ENCODE data around the gene NXPH1. TPM values are rescaled to one million over a fixed set of nuclear protein-coding genes. Genes with fewer than 3 reads are reported as not detected.

NXPH1 gene
- total and polyA plus RNA-seq, 2 donors (not counting 1 experiment from before 2014, with no cell fraction given), result not detected

DNA sequence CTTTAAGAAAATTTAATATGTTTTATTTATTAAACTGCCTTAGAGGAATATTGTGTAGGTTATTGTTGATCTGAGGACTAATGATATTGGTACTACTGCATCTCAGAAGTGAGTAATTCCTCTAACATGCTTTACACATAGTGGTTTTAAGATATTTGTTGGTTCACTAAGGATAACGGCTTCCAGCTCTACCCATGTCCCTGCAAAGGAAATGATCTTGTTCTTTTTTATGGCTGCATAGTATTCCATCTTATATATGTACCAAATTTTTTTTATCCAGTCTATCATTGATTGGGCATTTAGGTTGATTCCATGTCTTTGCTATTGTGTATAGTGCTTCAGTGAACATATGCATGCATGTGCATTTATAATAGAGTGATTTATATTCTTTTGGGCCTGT, 20.1 kb downstream of the NXPH1 start:
- no peak for TF ChIP-seq EZH2 (IDR thresholded peaks at IDR 0.05; ENCODE audit: borderline replicate concordance, insufficient read depth, low read depth, low read length, poor library complexity, severe bottlenecking)
- TF ChIP-seq, protein P1, sequence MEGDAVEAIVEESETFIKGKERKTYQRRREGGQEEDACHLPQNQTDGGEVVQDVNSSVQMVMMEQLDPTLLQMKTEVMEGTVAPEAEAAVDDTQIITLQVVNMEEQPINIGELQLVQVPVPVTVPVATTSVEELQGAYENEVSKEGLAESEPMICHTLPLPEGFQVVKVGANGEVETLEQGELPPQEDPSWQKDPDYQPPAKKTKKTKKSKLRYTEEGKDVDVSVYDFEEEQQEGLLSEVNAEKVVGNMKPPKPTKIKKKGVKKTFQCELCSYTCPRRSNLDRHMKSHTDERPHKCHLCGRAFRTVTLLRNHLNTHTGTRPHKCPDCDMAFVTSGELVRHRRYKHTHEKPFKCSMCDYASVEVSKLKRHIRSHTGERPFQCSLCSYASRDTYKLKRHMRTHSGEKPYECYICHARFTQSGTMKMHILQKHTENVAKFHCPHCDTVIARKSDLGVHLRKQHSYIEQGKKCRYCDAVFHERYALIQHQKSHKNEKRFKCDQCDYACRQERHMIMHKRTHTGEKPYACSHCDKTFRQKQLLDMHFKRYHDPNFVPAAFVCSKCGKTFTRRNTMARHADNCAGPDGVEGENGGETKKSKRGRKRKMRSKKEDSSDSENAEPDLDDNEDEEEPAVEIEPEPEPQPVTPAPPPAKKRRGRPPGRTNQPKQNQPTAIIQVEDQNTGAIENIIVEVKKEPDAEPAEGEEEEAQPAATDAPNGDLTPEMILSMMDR (IDR thresholded peaks at IDR 0.05), result no peak
- no CpG with 5 or more reads among the region's 1 CpG for WGBS (ENCODE audit: insufficient coverage)
- CTCF ChIA-PET, result no interaction called here

DNA sequence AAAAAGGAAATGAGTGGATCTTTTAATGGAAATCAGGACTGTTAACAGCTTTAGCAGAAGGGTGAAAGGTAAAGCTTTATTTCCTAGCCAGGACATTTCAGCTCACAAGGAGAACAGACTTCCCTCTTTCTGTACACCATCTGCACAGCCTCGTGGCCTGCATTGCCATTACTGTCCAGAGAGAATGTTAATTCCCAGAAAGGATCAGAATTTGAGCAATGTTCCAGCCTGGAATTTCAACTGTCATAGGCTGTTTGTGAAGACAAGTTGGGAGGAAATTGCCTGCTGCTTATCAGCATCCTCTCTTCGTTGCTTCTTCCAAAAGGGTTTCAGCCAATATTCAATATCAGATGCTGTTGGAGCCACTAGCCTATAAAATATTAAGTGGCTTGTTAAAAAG, 22.0 kb downstream of the NXPH1 start:
- Histone ChIP-seq H3K4me1 (ENCODE audit: control insufficient read depth in 2 of 2, insufficient read depth in 2 of 2, low read length in 2 of 2) (no peaks in the 10 kb centered on the region), H3K27ac (ENCODE audit: low read length in 2 of 2) (no peak overlapping the region), H3K4me3 (ENCODE audit: control extremely low read depth in 1 of 5, extremely low read depth in 1 of 5, insufficient read depth in 1 of 5, low read depth in 2 of 5, low read length in 4 of 5) (no peak overlapping the region), H3K9ac (ENCODE audit: low read length) (no peak overlapping the region), H3K79me2 (ENCODE audit: control insufficient read depth, insufficient read depth, low read length) (no peaks in the 10 kb centered on the region), H2AFZ (ENCODE audit: insufficient read depth, low read depth, low read length, poor library complexity, severe bottlenecking) (no peak overlapping the region), H3K9me3 (ENCODE audit: control extremely low read depth in 1 of 3, control insufficient read depth in 2 of 3, insufficient read depth in 1 of 3, low read length in 2 of 3) (peaks cover 0 to 5% (median 0%) of the 10 kb centered on the region in 3 donors), H4K20me1 (ENCODE audit: control insufficient read depth, insufficient read depth, low read length, poor library complexity, severe bottlenecking) (no peaks in the 10 kb centered on the region), H3K27me3 (replicated peaks in 1 of 4; ENCODE audit: control extremely low read depth in 1 of 4, control insufficient read depth in 3 of 4, insufficient read depth in 4 of 4, low read length in 3 of 4) (peaks cover 0 to 4% (median 0%) of the 10 kb centered on the region in 4 experiments), H3K36me3 (replicated peaks in 1 of 2; ENCODE audit: control extremely low read depth in 1 of 2, control insufficient read depth in 1 of 2, extremely low read depth in 1 of 2, insufficient read depth in 2 of 2, low read length in 1 of 2) (no peaks in the 10 kb centered on the region), H3K4me2 (replicated peaks; ENCODE audit: low read depth, low read length, poor library complexity, severe bottlenecking) (no peak overlapping the region)
- CTCF ChIA-PET, result no interaction called here
- ATAC-seq (ENCODE audit: low read depth), result no peak
- no peaks in the 10 kb centered on the region for H3K4me1 Mint-ChIP-seq
- intact Hi-C loops (cut with micrococcal nuclease), result no loop called here
- H3K27me3 Mint-ChIP-seq, result peaks cover 2% of the 10 kb centered on the region
- H3K4me3 Mint-ChIP-seq, result no peak overlapping the region
- peaks cover 5% of the 10 kb centered on the region for H3K9me3 Mint-ChIP-seq (ENCODE audit: insufficient read depth)
- H3K27ac Mint-ChIP-seq, result no peak overlapping the region
- POLR2A ChIA-PET, result no interaction called here
- TF ChIP-seq EZH2 (IDR thresholded peaks at IDR 0.05; ENCODE audit: borderline replicate concordance, insufficient read depth, low read depth, low read length, poor library complexity, severe bottlenecking), result no peak
- TF ChIP-seq, protein P1 (IDR thresholded peaks at IDR 0.05), result no peak
- no CpG with 5 or more reads among the region's 2 CpGs for WGBS (ENCODE audit: insufficient coverage)
- DNase-seq, result no peak

More for the DNA sequence above, 20.1 kb downstream of the NXPH1 start:
- H3K4me2 ChIP-seq (replicated peaks; ENCODE audit: low read depth, low read length, poor library complexity, severe bottlenecking), result no peak overlapping the region
- DNase-seq, result no peak
- H2AFZ ChIP-seq (ENCODE audit: insufficient read depth, low read depth, low read length, poor library complexity, severe bottlenecking), result no peak overlapping the region
- POLR2A ChIA-PET, result no interaction called here
- no peak for ATAC-seq (ENCODE audit: low read depth)
- peaks cover 5% of the 10 kb centered on the region for H3K9me3 Mint-ChIP-seq (ENCODE audit: insufficient read depth)
- no peaks in the 10 kb centered on the region for H4K20me1 ChIP-seq (ENCODE audit: control insufficient read depth, insufficient read depth, low read length, poor library complexity, severe bottlenecking)
- no peaks in the 10 kb centered on the region for H3K4me1 Mint-ChIP-seq
- no peaks in the 10 kb centered on the region for H3K4me1 ChIP-seq (ENCODE audit: control insufficient read depth in 2 of 2, insufficient read depth in 2 of 2, low read length in 2 of 2)
- intact Hi-C loops (cut with micrococcal nuclease), result no loop called here
- peaks cover 2% of the 10 kb centered on the region for H3K27me3 Mint-ChIP-seq
- no peak overlapping the region for H3K9ac ChIP-seq (ENCODE audit: low read length)
- H3K9me3 ChIP-seq (ENCODE audit: control extremely low read depth in 1 of 3, control insufficient read depth in 2 of 3, insufficient read depth in 1 of 3, low read length in 2 of 3), result peaks cover 0 to 5% (median 0%) of the 10 kb centered on the region in 3 donors
- H3K27me3 ChIP-seq (replicated peaks in 1 of 4; ENCODE audit: control extremely low read depth in 1 of 4, control insufficient read depth in 3 of 4, insufficient read depth in 4 of 4, low read length in 3 of 4), result peaks cover 0 to under 1% (median 0%) of the 10 kb centered on the region in 4 experiments
- H3K4me3 ChIP-seq (ENCODE audit: control extremely low read depth in 1 of 5, extremely low read depth in 1 of 5, insufficient read depth in 1 of 5, low read depth in 2 of 5, low read length in 4 of 5), result no peak overlapping the region
- H3K36me3 ChIP-seq (replicated peaks in 1 of 2; ENCODE audit: control extremely low read depth in 1 of 2, control insufficient read depth in 1 of 2, extremely low read depth in 1 of 2, insufficient read depth in 2 of 2, low read length in 1 of 2), result no peaks in the 10 kb centered on the region
- no peak overlapping the region for H3K4me3 Mint-ChIP-seq
- no peak overlapping the region for H3K27ac Mint-ChIP-seq
- H3K27ac ChIP-seq (ENCODE audit: low read length in 2 of 2), result no peak overlapping the region
- no peaks in the 10 kb centered on the region for H3K79me2 ChIP-seq (ENCODE audit: control insufficient read depth, insufficient read depth, low read length)

All from B cell (primary cell).